ENCODE results near the gene ZSWIM1. TPM values are rescaled to one million over a fixed set of nuclear protein-coding genes. Genes with fewer than 3 reads are reported as not detected.

ZSWIM1 gene
- total RNA-seq, 1 donor from 2014 or later = 7.9 TPM

DNA sequence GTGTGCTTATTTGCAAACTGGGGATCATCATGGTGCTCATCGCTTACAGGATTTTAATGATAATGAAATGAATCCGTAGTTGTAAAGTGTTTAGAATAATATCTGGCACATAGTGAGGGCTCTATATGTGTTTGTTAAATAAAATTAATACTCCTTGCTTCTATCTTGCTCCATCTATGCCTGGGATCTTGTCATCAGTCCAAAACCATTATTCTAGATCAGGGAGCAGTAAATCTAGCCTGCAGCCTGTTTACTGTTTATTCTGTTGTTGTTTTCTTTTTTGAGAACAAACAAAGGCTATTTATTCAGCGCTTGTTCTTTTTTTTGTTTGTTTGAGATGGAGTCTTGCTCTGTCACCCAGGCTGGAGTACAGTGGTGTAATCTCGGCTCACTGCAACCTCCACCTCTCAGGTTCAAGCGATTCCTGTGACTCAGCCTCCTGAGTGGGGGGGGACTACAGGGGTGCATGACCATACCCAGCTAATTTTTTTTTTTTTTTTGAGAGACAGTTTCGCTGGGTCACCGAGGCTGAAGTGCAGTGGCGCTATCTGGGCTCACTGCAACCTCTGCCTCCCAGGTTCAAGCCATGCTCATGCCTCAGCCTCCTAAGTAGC, 32.0 kb upstream of the ZSWIM1 start:
- no peak for DNase-seq (ENCODE audit: low spot score)
- H3K4me1 Mint-ChIP-seq (ENCODE audit: low read depth) = no peaks in the 10 kb centered on the region
- H3K27ac Mint-ChIP-seq (ENCODE audit: unreplicated experiment) = no peak overlapping the region
- TF ChIP-seq, protein P1, sequence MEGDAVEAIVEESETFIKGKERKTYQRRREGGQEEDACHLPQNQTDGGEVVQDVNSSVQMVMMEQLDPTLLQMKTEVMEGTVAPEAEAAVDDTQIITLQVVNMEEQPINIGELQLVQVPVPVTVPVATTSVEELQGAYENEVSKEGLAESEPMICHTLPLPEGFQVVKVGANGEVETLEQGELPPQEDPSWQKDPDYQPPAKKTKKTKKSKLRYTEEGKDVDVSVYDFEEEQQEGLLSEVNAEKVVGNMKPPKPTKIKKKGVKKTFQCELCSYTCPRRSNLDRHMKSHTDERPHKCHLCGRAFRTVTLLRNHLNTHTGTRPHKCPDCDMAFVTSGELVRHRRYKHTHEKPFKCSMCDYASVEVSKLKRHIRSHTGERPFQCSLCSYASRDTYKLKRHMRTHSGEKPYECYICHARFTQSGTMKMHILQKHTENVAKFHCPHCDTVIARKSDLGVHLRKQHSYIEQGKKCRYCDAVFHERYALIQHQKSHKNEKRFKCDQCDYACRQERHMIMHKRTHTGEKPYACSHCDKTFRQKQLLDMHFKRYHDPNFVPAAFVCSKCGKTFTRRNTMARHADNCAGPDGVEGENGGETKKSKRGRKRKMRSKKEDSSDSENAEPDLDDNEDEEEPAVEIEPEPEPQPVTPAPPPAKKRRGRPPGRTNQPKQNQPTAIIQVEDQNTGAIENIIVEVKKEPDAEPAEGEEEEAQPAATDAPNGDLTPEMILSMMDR (IDR thresholded peaks at IDR 0.05) = no peak
- no peak overlapping the region for H3K4me3 Mint-ChIP-seq (ENCODE audit: unreplicated experiment)
- H3K9me3 Mint-ChIP-seq (ENCODE audit: low read depth) = no peaks in the 10 kb centered on the region
- no peaks in the 10 kb centered on the region for H3K36me3 Mint-ChIP-seq (ENCODE audit: low read depth)
- no peaks in the 10 kb centered on the region for H3K27me3 Mint-ChIP-seq (ENCODE audit: low read depth)

DNA sequence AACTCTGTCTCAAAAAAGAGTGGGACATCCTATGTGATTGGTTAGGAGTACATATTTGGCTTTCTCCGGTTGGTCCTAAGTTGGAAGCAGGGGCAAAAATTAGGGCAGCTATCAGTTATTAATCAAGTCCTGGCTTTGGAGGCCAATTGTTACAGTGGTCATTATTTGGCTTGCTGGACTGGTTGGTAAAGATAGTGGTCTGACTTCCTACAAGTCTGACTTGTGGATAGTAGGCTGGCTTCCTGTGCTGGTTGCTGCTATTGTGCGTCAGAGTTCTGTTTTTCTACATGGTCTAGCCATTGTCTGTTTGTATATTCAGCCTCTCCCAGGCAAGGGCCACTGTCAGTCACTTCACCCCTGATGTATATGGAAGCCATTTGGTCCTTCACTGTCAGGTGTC, 30.8 kb upstream of the ZSWIM1 start:
- no peaks in the 10 kb centered on the region for H3K36me3 Mint-ChIP-seq (ENCODE audit: low read depth)
- no peaks in the 10 kb centered on the region for H3K9me3 Mint-ChIP-seq (ENCODE audit: low read depth)
- TF ChIP-seq, protein P1 (IDR thresholded peaks at IDR 0.05) = no peak
- no peaks in the 10 kb centered on the region for H3K27me3 Mint-ChIP-seq (ENCODE audit: low read depth)
- H3K4me1 Mint-ChIP-seq (ENCODE audit: low read depth) = peaks cover 2% of the 10 kb centered on the region
- H3K27ac Mint-ChIP-seq (ENCODE audit: unreplicated experiment) = no peak overlapping the region
- no peak overlapping the region for H3K4me3 Mint-ChIP-seq (ENCODE audit: unreplicated experiment)
- DNase-seq (ENCODE audit: low spot score) = no peak

DNA sequence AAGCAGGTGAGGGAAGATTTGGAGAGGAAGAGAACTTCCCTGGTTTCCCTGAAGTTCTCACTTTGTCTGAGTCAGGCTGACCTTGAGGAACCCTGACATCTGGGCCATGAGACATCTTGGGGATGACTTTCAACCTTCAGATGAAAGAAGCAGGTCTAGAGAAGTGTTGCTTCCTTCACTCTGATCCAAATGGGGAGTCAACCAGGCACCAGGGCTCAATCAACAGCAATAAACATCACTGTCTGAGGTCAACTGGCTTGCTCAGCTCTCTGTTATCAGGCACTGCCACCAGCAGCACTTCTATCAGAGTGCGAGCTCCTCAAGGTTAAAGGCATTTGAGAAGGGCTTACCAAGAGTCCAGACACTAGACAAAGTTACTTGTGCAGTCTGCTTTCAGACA, 30.1 kb upstream of the ZSWIM1 start:
- Mint-ChIP-seq H3K4me1 (ENCODE audit: low read depth) (peaks cover 4% of the 10 kb centered on the region), H3K27me3 (ENCODE audit: low read depth) (no peaks in the 10 kb centered on the region), H3K27ac (ENCODE audit: unreplicated experiment) (no peak overlapping the region), H3K36me3 (ENCODE audit: low read depth) (no peaks in the 10 kb centered on the region), H3K9me3 (ENCODE audit: low read depth) (no peaks in the 10 kb centered on the region), H3K4me3 (ENCODE audit: unreplicated experiment) (no peak overlapping the region)
- TF ChIP-seq, protein P1 (IDR thresholded peaks at IDR 0.05) = no peak
- no peak for DNase-seq (ENCODE audit: low spot score)

DNA sequence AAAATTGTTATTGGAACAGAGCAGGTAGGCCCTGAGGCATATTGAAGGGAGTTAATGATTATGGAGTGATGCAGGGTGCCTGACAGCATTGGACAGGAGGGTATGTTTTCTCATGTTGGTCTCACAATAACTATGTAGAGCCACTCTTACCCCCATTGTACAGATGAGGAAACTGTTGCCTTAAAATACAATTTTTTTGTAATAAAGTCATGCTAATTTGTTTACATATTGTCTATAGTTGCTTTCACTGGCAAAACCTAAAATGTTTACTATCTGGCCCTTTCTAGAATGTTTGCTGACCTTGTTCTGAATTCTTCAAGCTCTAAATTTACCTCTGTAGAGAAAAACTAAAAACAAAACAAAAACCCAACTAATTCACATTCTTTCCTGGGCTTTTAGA, 29.5 kb upstream of the ZSWIM1 start:
- no peaks in the 10 kb centered on the region for H3K27me3 Mint-ChIP-seq (ENCODE audit: low read depth)
- no peak overlapping the region for H3K27ac Mint-ChIP-seq (ENCODE audit: unreplicated experiment)
- H3K9me3 Mint-ChIP-seq (ENCODE audit: low read depth) = no peaks in the 10 kb centered on the region
- H3K4me3 Mint-ChIP-seq (ENCODE audit: unreplicated experiment) = no peak overlapping the region
- DNase-seq (ENCODE audit: low spot score) = no peak
- H3K4me1 Mint-ChIP-seq (ENCODE audit: low read depth) = peaks cover 10% of the 10 kb centered on the region
- TF ChIP-seq, protein P1 (IDR thresholded peaks at IDR 0.05) = no peak
- H3K36me3 Mint-ChIP-seq (ENCODE audit: low read depth) = no peaks in the 10 kb centered on the region

DNA sequence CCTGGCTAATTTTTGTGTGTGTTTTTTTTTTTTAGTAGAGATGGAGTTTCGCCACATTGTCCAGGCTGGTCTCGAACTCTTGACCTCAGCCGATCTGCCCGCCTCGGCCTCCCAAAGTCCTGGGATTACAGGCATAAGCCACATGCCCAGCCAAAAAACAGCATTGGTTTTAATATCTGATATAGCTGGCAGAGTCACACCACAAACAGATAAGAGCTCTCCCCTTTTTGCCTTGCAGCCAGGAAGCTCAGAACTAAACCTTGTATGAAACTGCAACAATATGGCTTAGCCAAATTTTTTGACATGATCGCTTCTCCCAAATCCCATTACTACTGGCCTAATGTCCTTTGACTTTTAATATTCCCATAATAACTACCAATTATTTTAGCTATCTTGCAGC, 28.7 kb upstream of the ZSWIM1 start:
- Mint-ChIP-seq H3K4me1 (ENCODE audit: low read depth) (peaks cover 14% of the 10 kb centered on the region), H3K36me3 (ENCODE audit: low read depth) (no peaks in the 10 kb centered on the region), H3K9me3 (ENCODE audit: low read depth) (no peaks in the 10 kb centered on the region), H3K27me3 (ENCODE audit: low read depth) (no peaks in the 10 kb centered on the region), H3K4me3 (ENCODE audit: unreplicated experiment) (no peak overlapping the region), H3K27ac (ENCODE audit: unreplicated experiment) (no peak overlapping the region)
- TF ChIP-seq, protein P1 (IDR thresholded peaks at IDR 0.05) = no peak
- no peak for DNase-seq (ENCODE audit: low spot score)
